Measurements from ENCODE around the gene RNF43. TPM values are rescaled to one million over a fixed set of nuclear protein-coding genes. Genes with fewer than 3 reads are reported as not detected.

RNF43 gene
- total and polyA plus RNA-seq, 2 of the 13 experiments (the other 11 are each of a cell fraction or from before 2014, with no cell fraction given) = 31.0 to 53.4 TPM

DNA sequence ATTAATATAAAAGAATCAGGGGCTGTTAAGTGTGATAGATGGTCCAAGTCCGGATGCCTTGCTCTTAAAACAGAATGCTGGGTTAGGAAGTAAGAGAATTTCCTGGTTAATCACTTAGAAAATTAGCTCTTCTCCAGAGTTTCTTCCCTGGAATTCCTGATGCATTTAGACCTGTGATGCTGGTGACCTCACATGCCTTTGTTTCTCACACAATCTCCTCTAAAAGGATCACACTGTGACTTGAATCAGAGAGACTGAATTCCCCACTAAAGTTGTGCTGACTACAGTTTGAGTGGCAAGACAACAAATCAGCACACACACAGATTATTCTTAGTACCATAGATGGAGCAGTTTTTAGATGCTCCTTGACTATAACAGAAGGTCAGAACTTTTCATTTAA lies 4.4 kb upstream of the RNF43 start:
- FAIRE-seq (no peak), DNase-seq (ENCODE audit: low spot score) (no peak), ATAC-seq (no peak)
- Histone ChIP-seq H3K4me2 (ENCODE audit: low read depth, low read length) (no peak overlapping the region), H3K4me1 (ENCODE audit: insufficient read depth, low read length) (peaks cover 12% of the 10 kb centered on the region), H3K27ac (ENCODE audit: extremely low read length, insufficient read depth, low read length) (no peak overlapping the region), H3K27me3 (ENCODE audit: control insufficient read depth in 1 of 2, insufficient read depth in 2 of 2, low read length in 2 of 2) (peaks cover 0 to 14% of the 10 kb centered on the region in 2 experiments; a peak in 3 of 5 replicates), H3K9ac (ENCODE audit: insufficient read depth, low read depth, low read length) (no peak overlapping the region), H3K36me3 (replicated peaks in 1 of 2; ENCODE audit: control insufficient read depth in 1 of 2, insufficient read depth in 2 of 2, low read length in 2 of 2) (no peaks in the 10 kb centered on the region), H3K79me2 (ENCODE audit: insufficient read depth, low read length) (peaks cover 7% of the 10 kb centered on the region), H2AFZ (ENCODE audit: low read length) (no peak overlapping the region), H4K20me1 (ENCODE audit: insufficient read depth, low read length) (no peaks in the 10 kb centered on the region), H3K4me3 (replicated peaks in 1 of 3; ENCODE audit: insufficient read depth in 1 of 3, low read depth in 2 of 3, low read length in 3 of 3) (no peak overlapping the region), H3K9me3 (ENCODE audit: low read length) (no peaks in the 10 kb centered on the region)
- ChIA-PET CTCF (ENCODE audit: low intra/inter-chr PET ratio, low total read pairs) (no interaction called here), POLR2A (interaction anchor here (3.3 kb wide), 1 partner anchor 69 kb away, joined by 13 read pairs; the partner anchor contains the start of gene SUPT4H1)
- intact Hi-C loops (cut with micrococcal nuclease; ENCODE audit: unreplicated experiment) (no loop called here), in situ Hi-C loops (cut with HindIII; ENCODE audit: extremely low pct_ligation_motif_present, low pct_unique_long_range_greater_than_20kb) (no loop called here)
- WGBS (ENCODE audit: low lambda C conversion rate) = 8% methylated on average over 1 of the region's 1 CpG
- TF ChIP-seq ZKSCAN1 (IDR thresholded peaks at IDR 0.05; ENCODE audit: low read length) (no peak), U2AF1 (optimal IDR thresholded peaks at IDR 0.05; ENCODE audit: low read depth, low read length) (no peak)
- TF ChIP-seq, protein P1, sequence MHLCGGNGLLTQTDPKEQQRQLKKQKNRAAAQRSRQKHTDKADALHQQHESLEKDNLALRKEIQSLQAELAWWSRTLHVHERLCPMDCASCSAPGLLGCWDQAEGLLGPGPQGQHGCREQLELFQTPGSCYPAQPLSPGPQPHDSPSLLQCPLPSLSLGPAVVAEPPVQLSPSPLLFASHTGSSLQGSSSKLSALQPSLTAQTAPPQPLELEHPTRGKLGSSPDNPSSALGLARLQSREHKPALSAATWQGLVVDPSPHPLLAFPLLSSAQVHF (CRISPR knock-in tag; IDR thresholded peaks at IDR 0.05) = no peak
- no TSS peak for BruUV-seq (replicated peaks)

DNA sequence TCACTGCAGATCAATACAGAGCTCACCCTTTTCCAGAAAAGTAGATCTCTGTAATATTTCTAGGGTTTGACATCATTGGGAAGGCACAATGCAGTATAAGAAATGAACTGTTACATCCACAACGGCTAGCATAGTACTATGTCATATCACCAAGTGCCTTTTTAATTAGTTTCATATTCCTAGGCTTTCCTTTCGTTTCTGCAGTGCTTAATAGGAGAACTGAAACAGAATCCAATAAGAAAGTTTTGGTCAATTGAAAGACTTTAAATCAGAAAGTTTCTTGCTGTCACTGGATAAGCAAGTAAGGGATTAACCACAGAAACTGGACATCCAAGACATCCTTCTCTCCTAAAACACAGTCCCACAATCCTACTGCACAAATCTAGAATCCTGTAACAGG lies 3.5 kb upstream of the RNF43 start:
- CTCF ChIA-PET (ENCODE audit: low intra/inter-chr PET ratio, low total read pairs) = no interaction called here
- Histone ChIP-seq H3K79me2 (ENCODE audit: insufficient read depth, low read length) (peaks cover 16% of the 10 kb centered on the region), H3K27ac (ENCODE audit: extremely low read length, insufficient read depth, low read length) (no peak overlapping the region), H3K9ac (ENCODE audit: insufficient read depth, low read depth, low read length) (no peak overlapping the region), H3K9me3 (ENCODE audit: low read length) (no peaks in the 10 kb centered on the region), H3K4me3 (replicated peaks in 1 of 3; ENCODE audit: insufficient read depth in 1 of 3, low read depth in 2 of 3, low read length in 3 of 3) (no peak overlapping the region), H3K27me3 (ENCODE audit: control insufficient read depth in 1 of 2, insufficient read depth in 2 of 2, low read length in 2 of 2) (peaks cover 0 to 14% of the 10 kb centered on the region in 2 experiments; a peak in 3 of 5 replicates), H3K36me3 (replicated peaks in 1 of 2; ENCODE audit: control insufficient read depth in 1 of 2, insufficient read depth in 2 of 2, low read length in 2 of 2) (no peaks in the 10 kb centered on the region), H4K20me1 (ENCODE audit: insufficient read depth, low read length) (no peaks in the 10 kb centered on the region), H3K4me2 (ENCODE audit: low read depth, low read length) (no peak overlapping the region), H3K4me1 (ENCODE audit: insufficient read depth, low read length) (peaks cover 12% of the 10 kb centered on the region), H2AFZ (ENCODE audit: low read length) (no peak overlapping the region)
- no TSS peak for BruUV-seq (replicated peaks)
- ATAC-seq (no peak), FAIRE-seq (no peak), DNase-seq (ENCODE audit: low spot score) (no peak)
- in situ Hi-C loops (cut with HindIII; ENCODE audit: extremely low pct_ligation_motif_present, low pct_unique_long_range_greater_than_20kb) (no loop called here), intact Hi-C loops (cut with micrococcal nuclease; ENCODE audit: unreplicated experiment) (no loop called here)
- POLR2A ChIA-PET = interaction anchor here (3.3 kb wide), 1 partner anchor 68 kb away, joined by 13 read pairs; the partner anchor contains the start of gene SUPT4H1
- 29% methylated on average over 2 of the region's 2 CpGs for WGBS (ENCODE audit: low lambda C conversion rate)
- TF ChIP-seq, protein P2, sequence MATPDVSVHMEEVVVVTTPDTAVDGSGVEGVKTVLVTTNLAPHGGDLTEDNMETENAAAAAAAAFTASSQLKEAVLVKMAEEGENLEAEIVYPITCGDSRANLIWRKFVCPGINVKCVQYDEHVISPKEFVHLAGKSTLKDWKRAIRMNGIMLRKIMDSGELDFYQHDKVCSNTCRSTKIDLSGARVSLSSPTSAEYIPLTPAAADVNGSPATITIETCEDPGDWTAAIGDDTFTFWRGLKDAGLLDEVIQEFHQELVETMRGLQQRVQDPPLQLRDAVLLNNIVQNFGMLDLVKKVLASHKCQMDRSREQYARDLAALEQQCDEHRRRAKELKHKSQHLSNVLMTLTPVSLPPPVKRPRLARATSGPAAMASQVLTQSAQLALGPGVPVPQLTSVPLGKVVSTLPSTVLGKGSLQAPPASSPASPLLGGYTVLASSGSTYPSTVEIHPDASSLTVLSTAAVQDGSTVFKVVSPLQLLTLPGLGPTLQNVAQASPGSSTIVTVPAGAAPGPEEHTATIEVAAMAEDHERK (CRISPR knock-in tag; IDR thresholded peaks at IDR 0.05; ENCODE audit: low read depth) = no peak
- TF ChIP-seq PHB2 (IDR thresholded peaks at IDR 0.05; ENCODE audit: partially characterized antibody) = no peak
- TF ChIP-seq, protein P3, sequence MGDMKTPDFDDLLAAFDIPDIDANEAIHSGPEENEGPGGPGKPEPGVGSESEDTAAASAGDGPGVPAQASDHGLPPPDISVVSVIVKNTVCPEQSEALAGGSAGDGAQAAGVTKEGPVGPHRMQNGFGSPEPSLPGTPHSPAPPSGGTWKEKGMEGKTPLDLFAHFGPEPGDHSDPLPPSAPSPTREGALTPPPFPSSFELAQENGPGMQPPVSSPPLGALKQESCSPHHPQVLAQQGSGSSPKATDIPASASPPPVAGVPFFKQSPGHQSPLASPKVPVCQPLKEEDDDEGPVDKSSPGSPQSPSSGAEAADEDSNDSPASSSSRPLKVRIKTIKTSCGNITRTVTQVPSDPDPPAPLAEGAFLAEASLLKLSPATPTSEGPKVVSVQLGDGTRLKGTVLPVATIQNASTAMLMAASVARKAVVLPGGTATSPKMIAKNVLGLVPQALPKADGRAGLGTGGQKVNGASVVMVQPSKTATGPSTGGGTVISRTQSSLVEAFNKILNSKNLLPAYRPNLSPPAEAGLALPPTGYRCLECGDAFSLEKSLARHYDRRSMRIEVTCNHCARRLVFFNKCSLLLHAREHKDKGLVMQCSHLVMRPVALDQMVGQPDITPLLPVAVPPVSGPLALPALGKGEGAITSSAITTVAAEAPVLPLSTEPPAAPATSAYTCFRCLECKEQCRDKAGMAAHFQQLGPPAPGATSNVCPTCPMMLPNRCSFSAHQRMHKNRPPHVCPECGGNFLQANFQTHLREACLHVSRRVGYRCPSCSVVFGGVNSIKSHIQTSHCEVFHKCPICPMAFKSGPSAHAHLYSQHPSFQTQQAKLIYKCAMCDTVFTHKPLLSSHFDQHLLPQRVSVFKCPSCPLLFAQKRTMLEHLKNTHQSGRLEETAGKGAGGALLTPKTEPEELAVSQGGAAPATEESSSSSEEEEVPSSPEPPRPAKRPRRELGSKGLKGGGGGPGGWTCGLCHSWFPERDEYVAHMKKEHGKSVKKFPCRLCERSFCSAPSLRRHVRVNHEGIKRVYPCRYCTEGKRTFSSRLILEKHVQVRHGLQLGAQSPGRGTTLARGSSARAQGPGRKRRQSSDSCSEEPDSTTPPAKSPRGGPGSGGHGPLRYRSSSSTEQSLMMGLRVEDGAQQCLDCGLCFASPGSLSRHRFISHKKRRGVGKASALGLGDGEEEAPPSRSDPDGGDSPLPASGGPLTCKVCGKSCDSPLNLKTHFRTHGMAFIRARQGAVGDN (CRISPR knock-in tag; IDR thresholded peaks at IDR 0.05) = no peak
- TF ChIP-seq ZNF136 (CRISPR knock-in tag; IDR thresholded peaks at IDR 0.05; ENCODE audit: low read depth) = no peak
- TF ChIP-seq TMF1 (CRISPR knock-in tag; IDR thresholded peaks at IDR 0.05; ENCODE audit: low read depth) = no peak
- no peak for TF ChIP-seq REL (CRISPR knock-in tag; conservative IDR thresholded peaks at IDR 0.05)
- TF ChIP-seq ZFAT (CRISPR knock-in tag; conservative IDR thresholded peaks at IDR 0.05) = no peak
- no peak for TF ChIP-seq PRPF4 (IDR thresholded peaks at IDR 0.05; ENCODE audit: low read depth, low read length, poor library complexity, severe bottlenecking)
- no peak for TF ChIP-seq ZBTB7B (CRISPR knock-in tag; IDR thresholded peaks at IDR 0.05)
- no peak for TF ChIP-seq TBX2 (CRISPR knock-in tag; IDR thresholded peaks at IDR 0.05; ENCODE audit: borderline replicate concordance)
